DND-41 (cell line): ENCODE data around the gene FAM168B.

Source experiments
- ATAC-seq: fragments of 200-7000 bp; cut with Tn5 transposase; 3 replicates; pipeline ENCODE4 v1.9.1; 2021; ENCODE audit warnings: low read depth; ENCODE audit not compliant: insufficient read depth
- DNase-seq: peaks from one replicate; pipeline ENCODE4 v3.0.0-alpha.2; 2020
- H2AFZ ChIP-seq: 2 replicates; pipeline ENCODE4 v1.6.0; 2012; ENCODE audit warnings: low read depth, low read length
- H3K27ac ChIP-seq: 2 replicates; pipeline ENCODE4 v1.5.1; 2012; ENCODE audit warnings: low read length, inconsistent platforms
- H3K27me3 ChIP-seq: fragments of 200-600 bp; sonication (generic); 2 replicates; pipeline ENCODE4 v1.6.0; 2012; ENCODE audit warnings: low read length, mild to moderate bottlenecking, inconsistent platforms; ENCODE audit not compliant: insufficient read depth, poor library complexity
- H3K36me3 ChIP-seq: 2 replicates; pipeline ENCODE4 v1.5.1; 2012; ENCODE audit warnings: low read length, inconsistent platforms; ENCODE audit not compliant: insufficient read depth
- H3K4me1 ChIP-seq: 2 replicates; pipeline ENCODE4 v1.5.1; 2012; ENCODE audit warnings: mild to moderate bottlenecking, low read length; ENCODE audit not compliant: insufficient read depth
- H3K4me2 ChIP-seq: 2 replicates; pipeline ENCODE4 v1.6.0; 2012; ENCODE audit warnings: mild to moderate bottlenecking, moderate library complexity, low read length, inconsistent platforms; ENCODE audit not compliant: insufficient read depth
- H3K4me3 ChIP-seq, 2 experiments: fragments of 200-600 bp in 1 of 2; shearing (Covaris generic) in 1 of 2; 2 replicates each; pipeline ENCODE4 v1.5.1; 2012 to 2016; ENCODE audit warnings: inconsistent platforms in 2 of 2, low read length in 2 of 2, mild to moderate bottlenecking in 2 of 2, low read depth in 1 of 2, moderate library complexity in 1 of 2
- H3K79me2 ChIP-seq: 2 replicates; pipeline ENCODE4 v1.6.0; 2012; ENCODE audit warnings: low read length, inconsistent platforms; ENCODE audit not compliant: insufficient read depth
- H3K9ac ChIP-seq: 2 replicates; pipeline ENCODE4 v1.6.0; 2012; ENCODE audit warnings: low read depth, mild to moderate bottlenecking, inconsistent platforms, low read length, moderate library complexity
- H3K9me3 ChIP-seq: 2 replicates; pipeline ENCODE4 v1.5.1; 2012; ENCODE audit warnings: low read length, moderate library complexity, mild to moderate bottlenecking, inconsistent platforms; ENCODE audit not compliant: insufficient read depth, severe bottlenecking
- H4K20me1 ChIP-seq: 2 replicates; pipeline ENCODE4 v1.6.0; 2012; ENCODE audit warnings: low read length; ENCODE audit not compliant: insufficient read depth
- CTCF ChIP-seq: IDR thresholded peaks from 2 replicates; pipeline ENCODE4 v1.5.1; 2012; ENCODE audit warnings: borderline replicate concordance, low read length, moderate library complexity, mild to moderate bottlenecking; ENCODE audit not compliant: poor library complexity, severe bottlenecking; ENCODE audit errors: extremely low read depth
- EZH2 ChIP-seq: IDR thresholded peaks from 3 replicates; pipeline ENCODE4 v1.6.1; 2012; ENCODE audit warnings: borderline replicate concordance, low read depth, mild to moderate bottlenecking, moderate library complexity, low read length, inconsistent platforms; ENCODE audit not compliant: severe bottlenecking

Gene FAM168B

GRCh38 chr2:131009713-131010475 lies 83.4 kb downstream of the FAM168B start:
- no peaks in the 10 kb centered on the region for H3K79me2 ChIP-seq
- no peaks in the 10 kb centered on the region for H3K36me3 ChIP-seq
- no peaks in the 10 kb centered on the region for H3K9me3 ChIP-seq
- no peak overlapping the region for H3K4me3 ChIP-seq
- no peak for ATAC-seq
- DNase-seq, result no peak
- H3K4me1 ChIP-seq, result peaks cover 19% of the 10 kb centered on the region
- TF ChIP-seq CTCF, result no peak
- TF ChIP-seq EZH2, result no peak
- no peaks in the 10 kb centered on the region for H4K20me1 ChIP-seq
- H2AFZ ChIP-seq, result no peak overlapping the region
- H3K27me3 ChIP-seq, result no peaks in the 10 kb centered on the region
- H3K4me2 ChIP-seq, result no peak overlapping the region
- H3K27ac ChIP-seq, result no peak overlapping the region
- H3K9ac ChIP-seq, result no peak overlapping the region

- H3K4me3 ChIP-seq, result no peak overlapping the region
- H3K4me1 ChIP-seq, result peaks cover 19% of the 10 kb centered on the region
- H4K20me1 ChIP-seq, result no peaks in the 10 kb centered on the region
- H3K27me3 ChIP-seq, result no peaks in the 10 kb centered on the region
- no peaks in the 10 kb centered on the region for H3K9me3 ChIP-seq
- H3K4me2 ChIP-seq, result no peak overlapping the region
- no peaks in the 10 kb centered on the region for H3K79me2 ChIP-seq
- ATAC-seq (no peak), DNase-seq (no peak)
- TF ChIP-seq CTCF, result no peak
- H3K9ac ChIP-seq, result no peak overlapping the region
- no peak overlapping the region for H2AFZ ChIP-seq
- H3K36me3 ChIP-seq, result no peaks in the 10 kb centered on the region
- H3K27ac ChIP-seq, result no peak overlapping the region
These were observed 84.3 kb downstream of the FAM168B start for GRCh38 chr2:131008967-131009366.

- H4K20me1 ChIP-seq, result no peaks in the 10 kb centered on the region
These were observed 86.7 kb downstream of the FAM168B start for GRCh38 chr2:131006561-131006960.

More at GRCh38 chr2:131006561-131006960, 86.7 kb downstream of the FAM168B start:
- Histone ChIP-seq H3K4me1 (peaks cover 18% of the 10 kb centered on the region), H3K9me3 (no peaks in the 10 kb centered on the region), H2AFZ (no peak overlapping the region), H3K9ac (no peak overlapping the region), H3K4me3 (no peak overlapping the region), H3K27me3 (no peaks in the 10 kb centered on the region), H3K27ac (no peak overlapping the region), H3K79me2 (no peaks in the 10 kb centered on the region), H3K4me2 (no peak overlapping the region), H3K36me3 (no peaks in the 10 kb centered on the region)
- DNase-seq (no peak), ATAC-seq (no peak)
- TF ChIP-seq EZH2 (no peak), CTCF (no peak)
